IMR-90 (cell line): Measurements from ENCODE around the gene COL13A1. TPM values are rescaled to one million over a fixed set of nuclear protein-coding genes. Genes with fewer than 3 reads are reported as not detected.

Experiments used
- ATAC-seq: fragments of 200-7000 bp; cut with Tn5 transposase; 2 replicates; pipeline ENCODE4 v1.9.1; 2020; ENCODE audit warnings: low read depth, mild to moderate bottlenecking, moderate library complexity
- BruUV-seq: library from RNA; stranded (reverse); fragments of 400-500 nt; replicated peaks from 2 replicates; lab custom pipeline; 2021; lab: Mats Ljungman, UMichigan
- CTCF ChIA-PET: fragments of 300-600 bp; formaldehyde crosslinking; extraction: SDS; loops from one replicate; lab custom pipeline; 2021; ENCODE audit warnings: antibody characterized with exemption; lab: Yijun Ruan, JAX
- POLR2A ChIA-PET: fragments of 300-600 bp; sonication (Branson Sonifier 250); formaldehyde crosslinking; loops from one replicate; lab custom pipeline; 2022; ENCODE audit warnings: antibody characterized with exemption; ENCODE audit not compliant: unreplicated experiment; lab: Charles Lee
- DNase-seq: peaks from one replicate; pipeline ENCODE4 v3.0.0; 2013
- H2AFZ ChIP-seq: replicated peaks from 2 replicates; pipeline ENCODE3; 2013; ENCODE audit warnings: low read length, mild to moderate bottlenecking; ENCODE audit not compliant: poor library complexity
- H2AK5ac ChIP-seq: 2 replicates; pipeline ENCODE4 v1.6.1; 2013; ENCODE audit warnings: low read depth, low read length, inconsistent platforms
- H2AK9ac ChIP-seq: replicated peaks from 2 replicates; pipeline ENCODE3; 2013; ENCODE audit warnings: mild to moderate bottlenecking, low read depth, low read length, moderate library complexity; ENCODE audit not compliant: poor library complexity
- H2BK120ac ChIP-seq: 2 replicates; pipeline ENCODE4 v1.6.1; 2013; ENCODE audit warnings: low read depth, low read length, inconsistent platforms
- H2BK15ac ChIP-seq: 3 replicates; pipeline ENCODE4 v1.6.1; 2013; ENCODE audit warnings: low read depth, low read length, inconsistent platforms
- H2BK20ac ChIP-seq: 2 replicates; pipeline ENCODE4 v1.6.1; 2013; ENCODE audit warnings: low read depth, mild to moderate bottlenecking, inconsistent platforms, low read length, moderate library complexity
- H2BK5ac ChIP-seq: 2 replicates; pipeline ENCODE4 v1.6.1; 2013; ENCODE audit warnings: mild to moderate bottlenecking, low read depth, low read length, inconsistent platforms; ENCODE audit not compliant: poor library complexity, severe bottlenecking
- H3K14ac ChIP-seq: replicated peaks from 2 replicates; pipeline ENCODE4 v1.6.1; 2013; ENCODE audit warnings: low read depth, low read length, inconsistent platforms
- H3K18ac ChIP-seq: 2 replicates; pipeline ENCODE4 v1.6.1; 2013; ENCODE audit warnings: low read depth, low read length, control low read depth
- H3K23ac ChIP-seq: 2 replicates; pipeline ENCODE4 v1.6.1; 2013; ENCODE audit warnings: low read depth, low read length, inconsistent platforms
- H3K27ac ChIP-seq: 2 replicates; pipeline ENCODE4 v1.5.1; 2013; ENCODE audit warnings: mild to moderate bottlenecking, control low read depth, low read length; ENCODE audit not compliant: insufficient read depth
- H3K27me3 ChIP-seq: 2 replicates; pipeline ENCODE4 v1.6.1; 2013; ENCODE audit warnings: low read length; ENCODE audit not compliant: control insufficient read depth, insufficient read depth
- H3K36me3 ChIP-seq: 2 replicates; pipeline ENCODE4 v1.6.1; 2013; ENCODE audit warnings: low read length, mixed read lengths; ENCODE audit not compliant: control insufficient read depth, insufficient read depth
- H3K4ac ChIP-seq: 2 replicates; pipeline ENCODE4 v1.6.1; 2013; ENCODE audit warnings: low read depth, low read length, inconsistent platforms
- H3K4me1 ChIP-seq: 2 replicates; pipeline ENCODE4 v1.6.1; 2013; ENCODE audit warnings: low read length, mixed read lengths; ENCODE audit not compliant: control insufficient read depth, insufficient read depth
- H3K4me2 ChIP-seq: 2 replicates; pipeline ENCODE4 v1.6.1; 2013; ENCODE audit warnings: low read depth, mild to moderate bottlenecking, control low read depth, low read length, moderate library complexity
- H3K4me3 ChIP-seq: 2 replicates; pipeline ENCODE4 v1.5.1; 2013; ENCODE audit warnings: low read depth, mild to moderate bottlenecking, control low read depth, low read length, moderate library complexity; ENCODE audit not compliant: insufficient read depth
- H3K56ac ChIP-seq: 2 replicates; pipeline ENCODE4 v1.6.1; 2013; ENCODE audit warnings: low read length, inconsistent platforms; ENCODE audit not compliant: insufficient read depth; ENCODE audit errors: extremely low read depth
- H3K79me1 ChIP-seq, 2 experiments: 2 replicates each; pipeline ENCODE4 v1.6.1; 2013; ENCODE audit warnings: low read length in 2 of 2, inconsistent platforms in 1 of 2, low read depth in 1 of 2
- H3K9ac ChIP-seq: 2 replicates; pipeline ENCODE4 v1.6.1; 2013; ENCODE audit warnings: low read depth, low read length, control low read depth
- H3K9me1 ChIP-seq: 2 replicates; pipeline ENCODE4 v1.6.1; 2013; ENCODE audit warnings: low read length, inconsistent platforms; ENCODE audit not compliant: insufficient read depth
- H3K9me3 ChIP-seq: 2 replicates; pipeline ENCODE4 v1.6.1; 2013; ENCODE audit warnings: low read length; ENCODE audit not compliant: control insufficient read depth, insufficient read depth
- H4K20me1 ChIP-seq: 2 replicates; pipeline ENCODE4 v1.6.1; 2013; ENCODE audit warnings: low read length, inconsistent platforms; ENCODE audit not compliant: insufficient read depth
- H4K5ac ChIP-seq: 2 replicates; pipeline ENCODE4 v1.6.1; 2013; ENCODE audit warnings: mild to moderate bottlenecking, low read depth, low read length, control low read depth
- H4K8ac ChIP-seq, 2 experiments: 2 replicates each; pipeline ENCODE4 v1.6.1; 2013; ENCODE audit warnings: low read depth in 2 of 2, low read length in 2 of 2, control low read depth in 1 of 2, inconsistent platforms in 1 of 2
- H4K91ac ChIP-seq: 2 replicates; pipeline ENCODE4 v1.6.1; 2013; ENCODE audit warnings: low read depth, low read length, inconsistent platforms; ENCODE audit not compliant: insufficient read depth
- CTCF ChIP-seq: conservative IDR thresholded peaks from 2 replicates; pipeline ENCODE4 v1.5.1; 2012; ENCODE audit warnings: mild to moderate bottlenecking, low read depth, low read length, improper control_type of control experiment
- MAFK ChIP-seq: IDR thresholded peaks from 2 replicates; pipeline ENCODE4 v1.6.1; 2012; ENCODE audit warnings: low read depth, low read length, improper control_type of control experiment
- SMC3 ChIP-seq: fragments of 150-350 bp; IDR thresholded peaks from 2 replicates; pipeline ENCODE4 v1.6.1; 2016; ENCODE audit warnings: low read depth, mild to moderate bottlenecking, antibody characterized with exemption, low read length, moderate library complexity
- USF2 ChIP-seq: fragments of 150-350 bp; IDR thresholded peaks from 2 replicates; pipeline ENCODE4 v1.6.1; 2017; ENCODE audit warnings: mild to moderate bottlenecking, antibody characterized with exemption, low read length, low read depth
- WGBS, 2 experiments: methylation state at CpG; one replicate each; pipeline versions ENCODE4 v1.1.5 to v1.1.7; 2013; ENCODE audit warnings: missing lambda C conversion rate in 2 of 2; ENCODE audit not compliant: insufficient read length in 1 of 2; ENCODE audit errors: extremely low coverage in 2 of 2; 5-methylcytosine and 5-hydroxymethylcytosine counted together
- dilution Hi-C: fragments of 300-500 bp; cut with HindIII; formaldehyde crosslinking; loops from one replicate; pipeline ENCODE4 v1.14.3; 2018; ENCODE audit warnings: low sequenced_read_pairs; ENCODE audit not compliant: unreplicated experiment
- in situ Hi-C: fragments of 300-500 bp; cut with MboI; formaldehyde crosslinking; loops from 3 replicates; pipeline ENCODE4 v1.14.3; 2019; ENCODE audit warnings: low sequenced_read_pairs, inconsistent platforms, mixed read lengths
- intact Hi-C: fragments of 100-400 bp; cut with micrococcal nuclease; formaldehyde crosslinking; loops from 2 replicates; pipeline ENCODE4 v1.10.0; 2022
- polyA plus RNA-seq, 3 experiments: library from polyadenylated mRNA; depleted of rRNA; stranded (reverse); fragments of >200 nt; gene quantifications; 2 replicates each; pipeline ENCODE4 v1.2.3, GENCODE V29; 2012; ENCODE audit warnings: low replicate concordance in 1 of 3
- total RNA-seq: library from RNA; depleted of rRNA; stranded (reverse); fragments of >200 nt; gene quantifications from 2 replicates; pipeline ENCODE4 v1.2.3, GENCODE V29; 2012

Gene COL13A1
- total and polyA plus RNA-seq, 2 of the 4 experiments (the other 2 are of a cell fraction): 12.2 to 31.3 TPM

- H3K9ac ChIP-seq: no peak overlapping the region; the same call in 1 of the 2 replicates
These were observed 44.0 kb downstream of the COL13A1 start for GRCh38 chr10:69845574-69846292.

More at GRCh38 chr10:69845574-69846292, 44.0 kb downstream of the COL13A1 start:
- Histone ChIP-seq H3K9me3 (no peaks in the 10 kb centered on the region), H2AFZ (peak overlapping the region; percentile 79), H2AK5ac (no peak overlapping the region; the same call in 1 of the 2 replicates), H3K18ac (peak overlapping the region; percentile 71), H2BK15ac (no peak overlapping the region; the same call in 2 of the 3 replicates), H3K4me2 (peak overlapping the region; percentile 53), H3K9me1 (peaks cover 39% of the 10 kb centered on the region), H3K27me3 (no peaks in the 10 kb centered on the region), H3K14ac (peak overlapping the region; percentile 39), H2BK5ac (peak overlapping the region; percentile 21), H3K56ac (no peak overlapping the region), H4K5ac (peak overlapping the region; percentile 89), H2BK120ac (peak overlapping the region; percentile 21), H4K91ac (peak overlapping the region; percentile 60; the same call in 1 of the 2 replicates), H4K8ac (peak overlapping the region; percentile 18 to 85; a peak in 3 of 4 replicates), H3K36me3 (no peaks in the 10 kb centered on the region), H3K27ac (no peak overlapping the region), H3K4ac (peak overlapping the region; percentile 90), H4K20me1 (no peaks in the 10 kb centered on the region), H3K23ac (peak overlapping the region; percentile 14; the same call in 1 of the 2 replicates), H2BK20ac (peak overlapping the region; percentile 27), H3K79me1 (peaks cover 32 to 88% of the 10 kb centered on the region in 2 experiments), H3K4me3 (no peak overlapping the region), H3K4me1 (peaks cover 35% of the 10 kb centered on the region), H2AK9ac (peak overlapping the region; percentile 91)
- dilution Hi-C loops: no loop called here
- intact Hi-C loops: no loop called here
- POLR2A ChIA-PET: no interaction called here
- DNase-seq (peak; percentile 42), ATAC-seq (peak; percentile 37)
- CTCF ChIA-PET: no interaction called here
- no CpG with 5 or more reads among the region's 6 CpGs for WGBS, 2 experiments
- TF ChIP-seq MAFK (peak; percentile 79), SMC3 (no peak), USF2 (no peak), CTCF (no peak)
- BruUV-seq: no TSS peak
- in situ Hi-C loops: no loop called here
